ENCODE data around the gene F2R. TPM values are rescaled to one million over a fixed set of nuclear protein-coding genes. Genes with fewer than 3 reads are reported as not detected.
A peak's percentile ranks its signal among the peaks of the same experiment; 100 is the strongest.
"Not testable (repeated sequence)": the region's sequence is repeated elsewhere in the genome, so short reads cannot be mapped to it uniquely, and the experiment has no call there.

The F2R gene
- total RNA-seq, 2 experiments from 2014 or later: 39.7 to 44.7 TPM

DNA sequence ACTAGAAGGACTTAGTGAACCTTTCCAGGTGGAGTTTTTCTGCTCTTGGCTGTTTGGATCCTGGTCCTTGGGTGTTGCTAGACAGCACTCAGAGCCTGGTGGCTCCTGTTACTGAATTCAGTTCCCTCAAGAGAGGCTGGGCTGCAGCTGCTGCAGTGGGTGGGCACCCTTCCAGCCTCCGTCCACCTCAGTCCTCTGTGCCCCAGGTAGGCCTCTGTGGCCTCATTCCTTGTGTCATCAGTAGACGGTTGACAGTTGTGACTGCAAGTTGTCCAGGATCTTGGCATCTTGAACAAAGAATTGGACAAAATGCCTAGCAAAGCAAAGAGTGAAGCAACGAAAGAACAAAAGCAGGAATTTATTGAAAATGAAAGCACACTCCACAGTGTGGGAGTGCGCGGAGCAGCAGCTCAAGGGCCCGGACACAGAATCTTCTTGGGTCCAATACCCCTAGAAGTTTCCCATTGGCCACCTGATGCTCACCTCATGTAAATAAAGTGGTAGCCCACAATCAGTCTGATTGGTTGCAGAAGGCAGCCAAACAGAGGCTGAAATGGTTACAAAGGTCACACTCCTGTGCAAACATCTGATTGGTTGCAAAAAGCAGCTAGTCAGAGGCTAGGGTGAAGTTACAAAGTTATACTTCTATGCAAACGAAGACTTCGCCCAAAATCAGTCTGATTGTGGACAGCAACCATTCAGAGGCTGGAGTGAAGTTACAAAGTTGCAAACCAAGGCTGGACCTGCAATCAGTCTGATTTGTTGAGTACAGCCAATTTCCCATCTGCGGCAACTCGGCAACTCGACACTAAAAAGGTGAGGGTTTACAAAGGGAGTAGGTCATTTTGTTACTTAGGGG lies 40.1 kb downstream of the F2R start:
- H3K36me3 Mint-ChIP-seq: no peaks in the 10 kb centered on the region
- H3K4me1 Mint-ChIP-seq: no peaks in the 10 kb centered on the region
- no peaks in the 10 kb centered on the region for H3K9me3 Mint-ChIP-seq (ENCODE audit: low read depth)
- CTCF ChIA-PET: interaction anchor here (0.8 to 3.0 kb wide), 3 partner anchors 12 to 19 kb away, joined by 3 to 7 read pairs (median 4); no protein-coding TSS in a partner anchor
- ATAC-seq (no peak), DNase-seq (no peak)
- no peaks in the 10 kb centered on the region for H3K27me3 Mint-ChIP-seq
- H3K27ac Mint-ChIP-seq: no peak overlapping the region
- no peak overlapping the region for H3K4me3 Mint-ChIP-seq

DNA sequence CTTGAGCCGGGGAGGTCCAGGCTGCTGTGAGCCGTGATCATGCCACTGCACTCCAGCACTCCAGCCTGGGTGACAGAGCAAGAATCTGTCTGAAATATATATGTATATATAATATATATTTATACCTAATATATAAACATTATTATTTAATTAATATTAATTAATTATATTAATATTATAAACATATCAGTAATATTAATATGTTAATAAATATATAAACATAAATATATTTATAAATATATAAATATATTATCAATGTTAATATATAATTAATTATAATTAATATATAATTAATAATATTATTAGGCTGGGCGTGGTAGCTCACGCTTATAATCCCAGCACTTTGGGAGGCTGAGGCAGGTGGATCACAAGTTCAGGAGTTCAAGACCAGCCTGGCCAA lies 41.1 kb downstream of the F2R start:
- no peak for DNase-seq
- CTCF ChIA-PET: interaction anchor here (1.5 to 3.0 kb wide), 2 partner anchors 17 kb away, joined by 4 to 7 read pairs; no protein-coding TSS in a partner anchor
- Mint-ChIP-seq H3K4me1 (peaks cover 3% of the 10 kb centered on the region), H3K27me3 (no peaks in the 10 kb centered on the region), H3K9me3 (ENCODE audit: low read depth) (no peaks in the 10 kb centered on the region), H3K4me3 (no peak overlapping the region), H3K36me3 (no peaks in the 10 kb centered on the region), H3K27ac (no peak overlapping the region)
- no peak for ATAC-seq

DNA sequence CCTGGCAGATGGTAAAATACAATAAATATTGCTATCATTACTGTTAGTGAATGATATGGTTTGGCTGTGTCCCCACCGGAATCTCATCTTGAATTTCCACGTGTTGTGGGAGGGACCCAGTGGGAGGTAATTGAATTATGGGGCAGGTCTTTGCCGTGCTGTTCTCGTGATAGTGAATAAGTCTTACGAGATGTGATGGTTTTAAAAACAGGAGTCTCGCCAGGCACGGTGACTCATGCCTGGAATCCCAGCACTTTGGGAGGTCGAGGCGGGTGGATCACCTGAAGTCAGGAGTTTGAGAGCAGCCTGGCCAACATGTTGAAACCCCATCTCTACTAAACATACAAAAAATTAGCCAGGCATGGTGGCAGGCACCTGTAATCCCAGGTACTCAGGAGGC lies 45.2 kb downstream of the F2R start:
- H3K4me3 Mint-ChIP-seq; H3K9me3 Mint-ChIP-seq (ENCODE audit: low read depth); ATAC-seq; H3K27ac Mint-ChIP-seq; DNase-seq; H3K27me3 Mint-ChIP-seq: not testable (repeated sequence)
- Mint-ChIP-seq H3K4me1 (peaks cover 17% of the 10 kb centered on the region), H3K36me3 (peaks cover 19% of the 10 kb centered on the region)
- CTCF ChIA-PET: interaction anchor here (0.9 to 2.6 kb wide), 4 partner anchors 12 to 14 kb away, joined by 3 to 12 read pairs (median 5); no protein-coding TSS in a partner anchor

DNA sequence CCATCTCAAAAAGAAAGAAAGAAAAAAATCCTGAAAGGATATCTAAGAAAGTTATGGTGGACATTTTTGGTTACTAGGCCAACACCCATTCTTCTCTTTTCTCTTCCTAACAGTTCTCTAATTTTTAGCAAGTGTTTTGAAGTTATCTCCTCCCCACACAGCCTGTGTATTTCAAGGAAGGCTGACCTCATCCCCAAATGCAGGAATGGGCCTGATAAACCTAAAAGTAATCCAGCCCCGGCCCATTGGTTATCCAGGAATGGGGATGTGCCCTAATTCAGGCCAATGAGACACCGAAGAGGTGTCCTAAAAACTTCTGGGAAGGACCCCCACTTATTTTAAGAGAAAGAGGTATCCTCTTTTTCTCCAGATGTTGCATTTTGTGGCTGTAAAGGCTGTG lies 46.6 kb downstream of the F2R start:
- CTCF ChIA-PET: interaction anchor here (0.6 to 2.6 kb wide), 8 partner anchors 9 to 308 kb away, joined by 3 to 12 read pairs (median 5); no protein-coding TSS in a partner anchor
- H3K27me3 Mint-ChIP-seq: no peaks in the 10 kb centered on the region
- DNase-seq: no peak
- H3K4me3 Mint-ChIP-seq: no peak overlapping the region
- H3K27ac Mint-ChIP-seq: no peak overlapping the region
- H3K9me3 Mint-ChIP-seq (ENCODE audit: low read depth): peaks cover 5% of the 10 kb centered on the region
- H3K4me1 Mint-ChIP-seq: peaks cover 17% of the 10 kb centered on the region
- H3K36me3 Mint-ChIP-seq: peaks cover 19% of the 10 kb centered on the region
- no peak for ATAC-seq

DNA sequence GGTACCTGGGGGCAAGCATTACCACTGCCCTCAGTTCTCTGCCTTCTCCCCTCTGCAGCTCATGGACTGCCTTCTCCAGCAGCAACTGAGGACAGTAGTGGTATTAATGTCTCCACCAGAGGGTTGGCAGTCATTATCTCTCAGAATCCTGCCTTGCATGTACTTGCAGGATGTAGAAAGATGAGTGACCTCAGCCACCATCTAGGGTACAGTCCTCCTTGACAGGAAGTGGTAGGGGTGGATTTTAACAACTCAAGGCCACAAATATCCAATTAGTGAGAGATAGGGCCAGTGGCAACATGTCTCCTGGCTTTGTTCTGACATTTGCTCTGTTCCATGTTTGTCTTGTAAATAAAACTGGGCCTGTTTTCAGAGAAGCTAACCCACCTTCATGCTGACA lies 47.2 kb downstream of the F2R start:
- peak overlapping the region; percentile 40 for H3K27ac Mint-ChIP-seq
- no peak overlapping the region for H3K4me3 Mint-ChIP-seq
- DNase-seq (peak; percentile 75), ATAC-seq (peak; percentile 96)
- H3K36me3 Mint-ChIP-seq: peaks cover 19% of the 10 kb centered on the region
- H3K4me1 Mint-ChIP-seq: peaks cover 17% of the 10 kb centered on the region
- CTCF ChIA-PET: interaction anchor here (0.6 to 2.6 kb wide), 8 partner anchors 10 to 308 kb away, joined by 3 to 12 read pairs (median 5); no protein-coding TSS in a partner anchor
- peaks cover 5% of the 10 kb centered on the region for H3K9me3 Mint-ChIP-seq (ENCODE audit: low read depth)
- H3K27me3 Mint-ChIP-seq: no peaks in the 10 kb centered on the region

DNA sequence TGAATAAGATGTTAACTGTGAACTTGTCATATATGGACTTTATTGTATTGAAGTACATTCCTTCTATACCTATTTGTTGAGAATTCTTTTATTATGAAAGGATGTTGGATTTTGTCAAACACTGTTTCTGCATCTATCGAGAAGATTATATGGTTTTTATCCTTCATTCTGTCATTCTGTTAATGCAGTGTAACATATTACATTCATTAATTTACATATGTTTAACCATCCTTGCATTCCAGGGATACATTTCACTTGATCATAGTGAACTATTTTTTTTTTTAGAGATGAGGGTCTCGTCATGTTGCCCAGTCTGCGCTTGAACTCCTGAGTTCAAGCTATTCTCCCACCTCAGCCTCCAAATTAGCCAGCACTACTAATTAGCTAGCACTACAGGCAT lies 48.4 kb downstream of the F2R start:
- H3K36me3 Mint-ChIP-seq: peaks cover 19% of the 10 kb centered on the region
- H3K27me3 Mint-ChIP-seq: no peaks in the 10 kb centered on the region
- DNase-seq (no peak), ATAC-seq (no peak)
- peaks cover 5% of the 10 kb centered on the region for H3K9me3 Mint-ChIP-seq (ENCODE audit: low read depth)
- peaks cover 17% of the 10 kb centered on the region for H3K4me1 Mint-ChIP-seq
- CTCF ChIA-PET: interaction anchor here (1.5 kb wide), 1 partner anchor 10 kb away, joined by 5 read pairs; no protein-coding TSS in a partner anchor
- no peak overlapping the region for H3K27ac Mint-ChIP-seq
- no peak overlapping the region for H3K4me3 Mint-ChIP-seq

DNA sequence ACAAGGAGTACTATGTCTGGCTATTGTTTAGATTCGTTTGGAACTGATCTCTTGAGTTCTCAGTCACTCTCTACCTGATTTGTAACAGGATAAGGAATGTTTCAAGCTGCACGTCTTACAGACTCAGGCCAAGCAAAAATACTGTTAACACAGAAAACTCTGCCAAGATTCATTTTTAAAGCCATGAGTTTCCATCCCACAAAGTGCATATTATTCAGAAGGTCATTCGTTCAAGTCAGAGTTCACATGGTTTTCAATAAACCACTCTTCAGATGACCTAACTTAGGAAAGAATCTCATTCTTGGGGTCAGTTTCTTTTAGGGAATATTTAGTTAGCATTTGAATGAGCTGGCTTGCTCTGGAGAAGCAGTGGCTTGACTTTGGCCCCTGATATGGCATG lies 49.3 kb downstream of the F2R start:
- DNase-seq: no peak
- CTCF ChIA-PET: interaction anchor here (1.5 kb wide), 1 partner anchor 9 kb away, joined by 5 read pairs; no protein-coding TSS in a partner anchor
- Mint-ChIP-seq H3K27me3 (no peaks in the 10 kb centered on the region), H3K9me3 (ENCODE audit: low read depth) (peaks cover 5% of the 10 kb centered on the region), H3K36me3 (peaks cover 19% of the 10 kb centered on the region), H3K4me3 (no peak overlapping the region), H3K27ac (no peak overlapping the region), H3K4me1 (peaks cover 17% of the 10 kb centered on the region)
- no peak for ATAC-seq

DNA sequence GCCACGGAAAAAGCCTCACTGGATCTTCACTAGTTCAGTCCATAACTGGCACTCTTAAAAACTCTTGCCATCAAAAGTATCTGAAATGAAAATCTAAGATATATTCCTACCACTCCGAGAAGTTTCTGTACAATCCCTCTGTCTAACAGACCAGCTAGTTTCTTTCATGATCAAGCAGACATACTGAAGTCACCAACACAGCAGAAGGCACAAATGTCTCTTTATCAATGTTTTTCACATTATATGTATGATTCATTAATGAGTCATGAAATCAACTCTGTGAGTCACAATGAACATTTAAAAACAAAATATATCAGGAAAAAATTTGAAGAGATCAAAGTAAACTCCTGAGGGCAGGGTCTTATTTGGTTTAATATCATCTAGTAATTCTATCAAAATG lies 50.8 kb downstream of the F2R start:
- Mint-ChIP-seq H3K4me1 (peaks cover 14% of the 10 kb centered on the region), H3K9me3 (ENCODE audit: low read depth) (peaks cover 5% of the 10 kb centered on the region), H3K27me3 (no peaks in the 10 kb centered on the region), H3K27ac (no peak overlapping the region), H3K36me3 (peaks cover 19% of the 10 kb centered on the region), H3K4me3 (no peak overlapping the region)
- no peak for DNase-seq
- CTCF ChIA-PET: interaction anchor here (1.1 kb wide), 1 partner anchor 45 kb away, joined by 3 read pairs; no protein-coding TSS in a partner anchor
- ATAC-seq: no peak

DNA sequence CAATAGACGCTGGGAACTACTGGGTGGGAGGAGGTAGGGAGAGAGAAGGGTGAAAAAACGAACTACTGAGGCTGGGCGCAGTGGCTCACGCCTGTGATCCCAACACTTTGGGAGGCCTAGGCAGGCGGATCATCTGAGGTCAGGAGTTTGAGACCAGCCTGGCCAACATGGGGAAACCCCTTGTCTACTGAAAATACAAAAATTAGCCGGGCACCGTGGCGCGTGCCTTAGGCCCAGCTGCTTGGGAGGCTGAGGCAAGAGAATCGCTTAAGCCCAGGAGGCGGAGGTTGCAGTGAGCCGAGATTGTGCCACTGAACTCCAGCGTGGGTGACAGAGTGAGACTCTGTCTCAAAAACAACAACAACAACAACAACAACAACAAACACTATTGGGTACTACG lies 55.1 kb downstream of the F2R start:
- ATAC-seq: not testable (repeated sequence)

DNA sequence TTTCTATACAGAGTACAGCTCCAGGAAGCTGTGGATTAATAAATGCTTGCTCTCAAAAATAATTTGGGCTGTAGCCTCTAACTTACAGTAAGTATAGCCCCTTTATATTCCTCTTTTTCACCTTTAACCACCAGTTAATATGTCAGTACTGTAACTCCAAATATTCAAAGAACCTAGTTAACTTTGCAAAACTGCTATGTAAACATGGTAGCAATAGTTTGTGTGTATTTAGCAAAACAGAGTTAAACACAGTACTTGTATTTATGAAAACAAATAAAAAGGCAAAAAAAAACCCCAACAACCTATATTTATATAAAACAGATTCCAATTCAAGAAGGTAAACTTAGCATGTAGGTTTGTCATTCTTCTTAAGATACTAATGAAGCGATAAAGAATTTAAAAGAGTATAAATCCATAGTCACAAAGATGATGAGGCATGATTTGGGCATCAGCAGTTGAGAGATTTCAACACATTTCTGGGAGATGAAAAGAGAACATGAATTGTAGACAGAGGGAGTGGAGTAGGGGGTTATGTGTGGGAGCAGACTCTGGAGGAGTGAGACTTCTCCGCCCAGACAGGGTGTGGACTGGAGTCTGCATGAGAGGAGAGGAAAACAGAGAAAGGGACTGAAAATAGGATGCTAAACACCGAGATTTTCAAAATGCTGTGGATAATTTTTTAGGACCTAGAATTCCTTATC lies 55.9 kb downstream of the F2R start:
- no peaks in the 10 kb centered on the region for H3K27me3 Mint-ChIP-seq
- no peak overlapping the region for H3K27ac Mint-ChIP-seq
- no peaks in the 10 kb centered on the region for H3K9me3 Mint-ChIP-seq (ENCODE audit: low read depth)
- ATAC-seq (no peak), DNase-seq (no peak)
- no peaks in the 10 kb centered on the region for H3K36me3 Mint-ChIP-seq
- no peak overlapping the region for H3K4me3 Mint-ChIP-seq
- CTCF ChIA-PET: interaction anchor here (6.5 kb wide), 1 partner anchor 33 kb away, joined by 67 read pairs; no protein-coding TSS in a partner anchor
- peaks cover 6% of the 10 kb centered on the region for H3K4me1 Mint-ChIP-seq

More for the DNA sequence above, 55.1 kb downstream of the F2R start:
- H3K27me3 Mint-ChIP-seq; H3K36me3 Mint-ChIP-seq; DNase-seq; H3K9me3 Mint-ChIP-seq (ENCODE audit: low read depth); H3K4me1 Mint-ChIP-seq; H3K27ac Mint-ChIP-seq; H3K4me3 Mint-ChIP-seq: not testable (repeated sequence)
- CTCF ChIA-PET: interaction anchor here (6.5 kb wide), 1 partner anchor 32 kb away, joined by 67 read pairs; no protein-coding TSS in a partner anchor

DNA sequence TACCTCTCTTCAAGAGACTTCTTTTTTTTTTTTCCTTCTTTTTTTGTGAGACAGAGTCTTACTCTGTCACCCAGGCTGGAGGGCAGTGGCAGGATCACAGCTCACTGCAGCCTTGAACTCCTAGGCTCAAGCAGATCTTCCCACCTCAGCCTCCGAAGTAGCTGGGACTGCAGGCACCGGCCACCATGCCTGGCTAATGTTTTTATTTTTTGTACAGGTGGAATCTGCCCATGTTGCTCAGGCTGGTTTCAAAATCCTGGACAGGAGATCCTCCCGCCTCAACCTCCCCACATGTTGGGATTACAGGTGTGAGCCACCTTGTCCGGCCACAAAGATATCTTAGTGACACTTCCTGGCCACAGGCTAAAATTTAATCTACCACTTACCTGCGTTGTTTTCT lies 60.0 kb downstream of the F2R start:
- no peak for ATAC-seq
- DNase-seq: no peak
- H3K4me1 Mint-ChIP-seq: peaks cover 8% of the 10 kb centered on the region
- CTCF ChIA-PET: interaction anchor here (1.4 to 6.5 kb wide), 9 partner anchors 27 to 181 kb away, joined by 3 to 124 read pairs (median 13); partner anchors contain the start of genes F2R and F2RL1
- no peaks in the 10 kb centered on the region for H3K27me3 Mint-ChIP-seq
- no peak overlapping the region for H3K4me3 Mint-ChIP-seq
- no peaks in the 10 kb centered on the region for H3K9me3 Mint-ChIP-seq (ENCODE audit: low read depth)
- H3K27ac Mint-ChIP-seq: no peak overlapping the region
- peaks cover 2% of the 10 kb centered on the region for H3K36me3 Mint-ChIP-seq

DNA sequence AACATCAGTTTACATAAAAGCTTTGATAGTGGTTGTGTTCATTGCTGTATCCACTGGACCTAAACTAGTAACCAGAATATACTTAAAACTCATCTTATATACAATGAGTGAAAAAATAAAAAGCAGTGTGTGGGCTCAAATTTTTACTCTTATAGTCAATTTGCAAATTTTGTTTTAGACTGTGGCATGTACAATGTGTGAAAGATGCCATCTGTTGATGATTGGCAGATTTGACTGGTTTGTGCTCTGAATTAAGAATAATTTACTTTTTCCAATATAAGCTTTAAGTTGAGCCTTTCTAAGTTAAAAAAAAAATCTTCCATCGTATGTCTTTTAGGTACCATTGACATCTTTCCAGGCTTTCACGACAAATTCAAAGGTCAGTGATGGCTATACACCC lies 60.5 kb downstream of the F2R start:
- ATAC-seq: no peak
- H3K27ac Mint-ChIP-seq: no peak overlapping the region
- no peaks in the 10 kb centered on the region for H3K27me3 Mint-ChIP-seq
- no peaks in the 10 kb centered on the region for H3K9me3 Mint-ChIP-seq (ENCODE audit: low read depth)
- no peak for DNase-seq
- peaks cover 8% of the 10 kb centered on the region for H3K4me1 Mint-ChIP-seq
- peaks cover 2% of the 10 kb centered on the region for H3K36me3 Mint-ChIP-seq
- CTCF ChIA-PET: interaction anchor here (0.6 to 6.5 kb wide), 8 partner anchors 28 to 429 kb away, joined by 3 to 124 read pairs (median 22); partner anchors contain the start of gene F2R
- H3K4me3 Mint-ChIP-seq: no peak overlapping the region

DNA sequence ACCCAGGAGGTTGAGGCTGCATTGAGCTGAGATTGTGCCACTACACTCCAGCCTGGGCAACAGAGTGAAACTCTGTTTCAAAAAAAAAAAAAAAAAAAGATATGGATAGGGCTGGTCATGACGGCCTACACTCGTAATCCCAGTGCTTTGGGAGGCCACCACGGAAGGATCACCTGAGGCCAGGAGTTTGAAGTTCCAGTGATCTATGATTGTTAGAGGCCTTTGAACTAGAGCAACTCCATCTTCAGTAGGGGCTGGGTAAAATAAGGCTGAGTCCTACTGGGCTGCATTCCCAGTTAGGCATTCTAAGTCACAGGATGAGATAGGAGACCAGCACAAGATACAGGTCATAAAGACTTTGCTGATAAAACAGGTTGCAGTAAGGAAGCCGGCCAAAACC lies 64.7 kb downstream of the F2R start:
- not testable (repeated sequence) for DNase-seq; ATAC-seq; H3K36me3 Mint-ChIP-seq; H3K4me1 Mint-ChIP-seq; H3K9me3 Mint-ChIP-seq (ENCODE audit: low read depth); H3K4me3 Mint-ChIP-seq; H3K27ac Mint-ChIP-seq
- CTCF ChIA-PET: interaction anchor here (1.4 kb wide), 1 partner anchor 178 kb away, joined by 4 read pairs; no protein-coding TSS in a partner anchor
- peaks cover 10% of the 10 kb centered on the region for H3K27me3 Mint-ChIP-seq

Measured in activated CD8-positive, alpha-beta memory T cell treated with anti-CD3 and anti-CD28 coated beads, Interleukin-2, amount 10 ng/mL, durations not matched to agents 7 days and 5 days (primary cell).